HG02759 (cell line): ENCODE data around the gene POU4F1.
A peak's percentile ranks its signal among the peaks of the same experiment; 100 is the strongest.

Experiments
- ATAC-seq: cut with Tn5 transposase; IDR thresholded peaks from one replicate; pipeline ENCODE4 v1.9.1; 2021; ENCODE audit warnings: mild to moderate bottlenecking, moderate library complexity; ENCODE audit not compliant: unreplicated experiment

Gene POU4F1

DNA sequence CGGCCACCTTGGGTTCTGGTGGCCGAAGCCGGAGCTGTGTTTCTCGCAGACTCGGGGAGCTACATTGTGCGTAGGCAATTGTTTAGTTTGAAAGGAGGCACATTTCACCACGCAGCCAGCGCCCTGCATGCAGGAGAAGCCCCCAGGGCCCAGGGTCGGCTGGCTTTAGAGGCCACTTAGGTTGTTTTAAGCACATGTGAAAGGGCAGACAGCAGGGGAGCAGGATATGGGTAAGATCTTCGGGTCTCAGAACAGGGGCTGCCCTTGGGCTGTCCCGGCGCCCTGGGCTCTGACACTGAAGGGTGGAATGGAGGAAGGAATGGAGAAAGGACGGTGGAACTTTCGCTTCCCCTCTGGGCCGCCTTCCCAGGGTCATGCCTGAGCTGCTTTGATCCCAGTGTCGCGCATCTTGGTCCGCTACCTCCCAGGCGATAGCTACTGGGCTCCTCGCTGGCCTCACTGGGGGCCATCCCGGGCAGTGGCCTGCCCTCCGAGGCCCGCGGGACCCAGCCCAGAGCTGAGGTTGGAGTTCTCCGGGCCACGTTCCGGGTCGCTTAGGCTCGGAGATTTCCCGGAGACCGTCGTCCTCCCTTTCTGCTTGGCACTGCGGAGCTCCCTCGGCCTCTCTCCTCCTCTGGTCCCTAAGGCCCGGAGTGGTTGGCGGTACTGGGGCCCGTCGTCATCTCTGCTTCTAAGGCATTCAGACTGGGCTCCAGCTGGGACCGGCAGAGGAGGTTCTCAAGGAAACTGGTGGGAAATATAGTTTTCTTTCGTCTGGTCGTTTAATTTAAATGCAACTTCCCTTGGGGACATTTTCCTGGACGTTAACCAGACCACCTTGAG is 4.3 kb upstream of the POU4F1 start:
- ATAC-seq: no peak

DNA sequence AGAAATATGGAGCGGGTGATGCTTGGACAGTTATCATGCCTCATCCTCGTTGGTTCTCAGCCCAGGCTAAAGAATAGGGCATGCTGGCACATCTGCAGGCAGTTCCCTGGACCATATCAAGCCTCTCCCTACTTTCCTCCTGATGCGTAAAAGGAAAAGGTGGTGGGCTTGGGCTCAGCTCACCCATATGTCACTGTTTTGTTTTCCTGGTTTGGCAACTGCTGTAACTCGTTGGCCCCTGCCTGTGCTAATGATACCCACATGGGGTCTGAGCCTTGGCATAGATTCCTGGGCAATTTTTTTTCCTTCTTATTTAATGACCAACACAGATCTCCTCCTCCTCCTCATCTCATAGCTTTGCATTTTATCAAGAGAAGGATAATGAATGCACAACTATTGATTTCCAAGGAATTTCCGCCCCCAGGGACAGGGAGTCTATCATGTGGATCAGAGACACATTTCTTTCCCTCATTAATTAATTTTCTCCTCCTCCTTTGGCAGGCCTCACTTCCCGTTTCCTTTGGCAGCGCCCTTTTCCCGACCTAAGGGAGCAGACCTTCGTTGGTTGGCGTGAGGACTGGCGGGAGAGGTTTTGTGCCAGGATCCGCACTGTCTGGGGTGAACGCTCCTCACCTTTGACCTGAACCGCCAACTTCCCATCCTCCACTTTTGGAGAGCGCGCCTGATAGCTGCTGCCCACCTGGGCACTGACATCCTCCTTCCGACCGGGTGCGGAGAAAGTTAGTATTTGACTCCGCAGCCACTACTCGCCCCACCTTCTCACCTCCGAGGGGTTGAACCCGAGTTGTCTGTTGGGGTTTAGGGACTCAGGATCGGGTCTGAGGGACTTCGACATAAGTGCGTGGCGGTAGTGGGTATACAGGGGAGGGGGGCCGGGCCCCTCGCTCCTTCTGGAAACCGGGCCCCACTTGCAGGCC is 3.4 kb upstream of the POU4F1 start:
- ATAC-seq: no peak

DNA sequence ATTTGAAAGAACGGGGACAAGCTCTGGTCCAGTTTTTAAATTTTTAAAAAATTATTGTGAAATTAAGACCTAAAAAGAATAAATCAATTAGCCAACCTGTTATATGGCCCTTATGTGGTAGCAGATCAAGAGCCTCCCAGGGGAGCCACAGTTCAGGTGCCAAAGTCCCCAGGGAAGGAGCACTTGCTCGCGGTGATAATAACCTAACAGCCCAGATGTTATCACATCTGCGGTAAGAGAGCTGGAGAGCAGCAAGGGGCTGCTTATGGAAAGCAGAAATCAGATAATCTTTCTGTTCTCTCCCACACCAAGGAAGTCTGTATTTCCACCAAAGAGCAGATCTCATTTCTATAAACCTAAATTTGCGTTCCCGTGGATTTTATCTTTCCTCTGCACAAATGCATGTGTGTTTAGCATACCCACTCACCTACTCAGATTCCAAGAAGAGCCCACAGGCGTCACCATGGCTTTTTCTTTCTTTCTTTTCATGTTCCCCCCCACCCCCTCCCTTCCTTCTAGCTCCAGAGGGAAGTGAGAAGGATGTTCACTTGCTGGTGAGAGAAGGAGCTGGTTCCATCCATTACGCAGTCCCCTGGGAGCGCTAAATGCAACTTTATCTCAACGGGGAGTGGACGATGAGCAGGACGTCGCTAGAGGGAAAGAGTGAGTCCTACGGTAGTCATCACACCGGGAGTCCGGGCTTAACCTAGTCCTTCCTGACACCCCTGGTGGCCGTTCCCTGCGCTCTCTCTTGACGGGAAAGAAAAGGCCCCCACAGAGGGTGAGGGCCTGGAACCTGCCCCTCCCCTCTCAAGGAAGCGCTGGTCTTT is 1.6 kb upstream of the POU4F1 start:
- no peak for ATAC-seq

DNA sequence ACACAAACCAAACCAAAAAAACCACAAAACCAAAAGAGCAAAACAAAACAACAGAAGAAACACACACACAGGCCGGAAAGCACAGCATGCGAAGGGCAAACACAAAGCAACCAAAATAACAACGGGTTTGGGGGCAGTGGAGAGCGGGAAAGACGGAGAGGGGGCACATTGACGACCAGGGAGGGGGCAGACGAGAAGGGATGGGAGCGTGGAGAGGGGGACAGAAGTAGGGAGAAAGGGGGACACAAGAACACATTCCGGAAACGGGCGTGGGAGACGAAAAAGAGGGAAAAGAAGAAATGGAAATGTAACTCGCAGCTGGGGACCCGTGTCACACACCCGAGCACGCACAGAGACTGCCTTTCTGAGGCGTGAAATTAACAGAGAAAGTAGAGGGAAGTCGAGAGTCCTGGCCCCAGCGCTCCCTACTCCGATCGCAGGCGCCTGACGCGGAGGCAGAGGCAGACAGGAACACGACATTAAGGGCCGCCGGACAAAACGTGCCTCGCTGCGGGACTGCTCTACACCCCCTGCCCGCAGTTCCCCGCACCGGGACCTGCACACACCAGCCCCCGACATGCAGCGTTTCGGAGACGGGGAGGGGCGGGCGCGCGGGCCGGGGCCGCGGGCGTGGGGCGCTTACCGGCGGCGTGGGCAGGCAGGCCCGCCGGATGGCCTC is 652 bp downstream of the POU4F1 start:
- ATAC-seq: peak; percentile 22

DNA sequence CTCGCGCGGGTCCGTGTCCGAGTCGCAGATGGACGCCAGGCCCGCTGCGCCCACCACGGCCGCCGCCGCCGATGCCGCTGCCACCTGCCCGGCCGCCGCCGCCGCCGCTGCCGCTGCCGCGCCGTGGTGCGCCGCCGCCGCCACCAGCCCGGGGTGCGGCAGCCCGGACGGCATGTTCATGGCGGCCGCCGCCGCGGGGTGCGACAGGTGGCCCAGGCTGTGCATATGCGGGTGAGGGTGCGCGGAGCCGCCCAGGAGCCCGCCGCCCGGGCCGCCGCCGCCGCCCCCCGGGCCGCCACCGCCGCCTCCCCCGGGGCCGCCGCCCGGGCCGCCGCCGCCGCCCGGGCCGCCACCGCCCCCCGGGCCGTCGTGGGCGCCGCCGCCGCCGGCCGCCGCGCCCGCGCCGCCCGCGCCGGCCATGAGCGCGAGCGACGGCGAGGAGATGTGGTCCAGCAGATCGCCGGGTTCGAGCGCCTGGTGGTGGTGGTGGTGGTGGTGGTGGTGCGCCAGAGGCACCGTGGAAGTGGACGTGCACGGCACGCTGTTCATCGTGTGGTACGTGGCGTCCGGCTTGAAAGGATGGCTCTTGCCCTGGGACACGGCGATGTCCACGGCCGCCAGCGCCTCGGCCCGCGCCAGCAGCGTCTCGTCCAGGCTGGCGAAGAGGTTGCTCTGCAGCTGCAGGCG is 1.3 kb downstream of the POU4F1 start:
- no peak for ATAC-seq

DNA sequence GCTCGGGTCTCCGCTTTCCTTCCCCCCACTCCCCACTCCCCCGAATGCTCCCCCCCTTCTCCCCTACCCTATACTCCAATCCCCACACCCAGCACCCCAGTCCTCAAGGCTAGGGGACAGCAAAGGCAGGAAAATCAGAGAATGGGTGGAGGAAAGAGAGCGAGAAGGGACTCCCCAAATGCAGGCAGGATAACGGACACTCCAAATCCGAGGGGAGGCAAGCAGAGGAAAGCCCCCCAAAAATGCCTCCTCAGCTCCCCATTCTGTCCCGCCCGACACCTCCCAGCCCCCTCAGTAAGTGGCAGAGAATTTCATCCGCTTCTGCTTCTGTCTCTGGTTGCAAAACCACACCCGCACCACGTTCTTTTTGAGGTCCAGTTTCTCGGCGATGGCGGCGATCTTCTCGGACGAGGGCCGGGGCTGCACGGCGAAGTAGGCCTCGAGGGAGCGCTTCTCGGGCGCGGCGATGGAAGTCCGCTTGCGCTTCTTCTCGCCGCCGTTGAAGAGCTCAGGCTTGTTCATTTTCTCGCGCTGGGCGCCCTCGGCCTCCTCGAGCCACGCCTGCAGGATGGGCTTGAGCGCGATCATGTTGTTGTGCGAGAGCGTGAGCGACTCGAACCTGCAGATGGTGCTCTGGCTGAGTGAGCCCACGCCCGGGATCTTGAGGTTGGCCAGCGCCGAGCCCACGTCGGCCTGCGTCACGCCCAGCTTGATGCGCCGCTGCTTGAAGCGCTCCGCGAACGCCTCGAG is 2.1 kb downstream of the POU4F1 start:
- ATAC-seq: no peak

DNA sequence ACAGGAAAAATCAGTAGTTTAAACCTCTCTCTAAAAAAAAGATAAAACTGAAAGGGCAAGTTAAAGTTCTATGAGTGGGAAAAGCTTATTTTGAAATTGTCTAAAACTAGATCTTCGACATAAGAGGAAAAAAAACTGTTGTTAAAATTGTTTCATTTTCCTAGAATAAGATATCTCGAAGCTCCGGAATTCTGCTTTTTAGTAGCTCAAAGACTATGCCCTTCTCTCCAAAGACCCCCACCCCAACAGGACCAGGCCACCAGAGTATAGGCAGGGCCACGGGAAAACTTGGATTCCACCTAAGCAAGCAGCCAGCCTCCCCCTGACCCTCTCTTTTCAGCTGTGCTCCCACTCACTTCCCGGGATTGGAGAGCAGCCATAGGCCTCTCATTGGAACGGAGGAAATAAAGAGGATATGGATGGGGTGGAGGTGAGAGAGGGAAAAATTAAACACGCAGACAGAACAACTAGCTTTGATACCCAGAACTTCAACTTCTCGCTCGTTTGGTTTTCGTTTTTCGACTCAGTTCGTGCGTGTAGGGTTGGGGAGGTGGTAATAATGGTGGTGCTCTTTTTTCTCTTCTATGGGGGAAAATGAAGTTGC is 3.0 kb downstream of the POU4F1 start:
- ATAC-seq: no peak

DNA sequence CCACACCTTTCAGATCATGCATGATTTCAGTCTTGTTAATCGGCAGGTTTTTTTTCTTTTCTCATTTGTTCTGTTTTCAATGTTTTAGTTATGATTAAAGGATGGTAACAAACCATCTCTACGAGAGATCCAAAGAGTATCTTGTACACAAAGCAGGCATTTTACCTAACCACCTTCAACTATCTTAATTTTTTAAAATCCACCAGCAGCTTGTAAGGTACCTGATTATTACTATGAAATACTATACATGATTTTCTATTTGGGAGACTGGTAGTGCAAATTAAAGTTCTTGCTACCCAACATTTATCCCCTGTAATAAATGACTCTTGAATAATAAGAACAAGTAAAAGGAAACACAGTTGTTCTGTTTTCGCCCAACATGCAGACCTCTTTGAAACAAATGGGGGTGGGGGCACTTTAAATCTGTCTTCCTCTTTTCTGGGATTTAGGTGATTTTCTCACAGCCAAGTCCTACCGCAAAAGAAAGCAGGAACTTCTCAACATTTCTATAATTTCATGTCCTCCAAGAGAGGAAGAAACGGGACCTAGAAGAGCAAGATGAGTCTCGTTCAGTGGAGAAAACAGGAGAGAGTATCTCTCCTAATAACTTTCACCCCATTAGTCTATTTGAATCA is 3.6 kb downstream of the POU4F1 start:
- no peak for ATAC-seq

DNA sequence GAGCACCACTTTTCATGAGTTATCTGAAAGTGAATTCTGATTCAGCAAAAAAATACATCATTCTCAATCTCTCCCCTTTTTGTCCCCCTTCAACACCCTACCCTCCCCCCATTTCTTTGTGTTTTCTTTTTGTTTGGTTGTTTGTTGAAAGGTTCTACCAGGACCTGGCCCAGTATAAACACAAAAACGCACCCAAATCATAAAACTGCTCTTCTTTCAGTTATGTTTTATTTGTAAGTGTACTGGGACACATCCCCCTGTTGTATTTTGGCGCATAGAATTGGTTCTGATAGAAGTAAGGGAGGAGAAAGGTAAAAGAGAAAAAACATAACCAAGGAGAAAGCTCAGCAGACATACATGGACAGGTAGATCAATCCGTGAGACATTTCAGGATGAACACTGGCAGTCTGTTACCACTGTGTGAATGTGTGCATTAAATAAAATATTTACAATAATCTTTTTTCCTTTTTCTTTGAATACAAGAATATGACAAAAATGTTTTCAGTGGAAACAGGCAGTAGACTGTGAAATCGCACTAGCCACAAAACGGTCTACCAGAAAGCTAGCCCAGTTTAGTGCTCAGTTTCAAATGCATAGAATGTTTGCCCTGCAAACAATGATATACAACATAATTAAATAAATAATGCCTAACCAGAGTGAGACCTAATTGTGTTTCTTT is 4.2 kb downstream of the POU4F1 start:
- no peak for ATAC-seq

DNA sequence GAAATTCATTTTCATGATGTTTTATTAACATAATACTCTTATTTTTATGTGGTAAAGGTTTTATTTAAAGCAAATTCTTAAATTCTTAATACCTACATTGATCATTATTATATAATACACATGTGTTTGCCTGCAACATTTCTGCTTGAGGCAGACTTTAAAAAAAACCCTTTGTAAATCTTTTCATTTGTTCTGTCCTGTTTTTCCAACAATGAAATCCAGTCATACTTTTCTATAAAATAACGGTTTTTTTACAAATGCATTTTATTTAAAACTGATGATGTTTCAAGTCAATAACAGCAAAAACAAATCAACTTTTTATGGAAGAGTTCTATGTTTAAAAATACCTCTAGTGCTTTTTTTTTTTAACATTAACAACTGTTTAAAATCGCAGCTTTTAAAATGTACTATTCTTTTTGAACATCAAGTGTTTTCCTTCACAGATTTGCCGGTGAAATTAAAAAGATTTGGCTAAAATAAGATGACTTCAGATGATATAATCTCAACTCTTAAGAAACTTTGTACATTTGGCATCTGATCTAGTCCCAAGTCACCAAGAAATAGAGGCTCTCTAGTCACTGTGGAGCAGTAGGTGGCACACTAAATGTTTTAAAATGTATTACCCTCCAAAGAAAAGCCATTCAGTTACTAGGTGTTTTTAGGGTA is 5.1 kb downstream of the POU4F1 start:
- ATAC-seq: no peak

DNA sequence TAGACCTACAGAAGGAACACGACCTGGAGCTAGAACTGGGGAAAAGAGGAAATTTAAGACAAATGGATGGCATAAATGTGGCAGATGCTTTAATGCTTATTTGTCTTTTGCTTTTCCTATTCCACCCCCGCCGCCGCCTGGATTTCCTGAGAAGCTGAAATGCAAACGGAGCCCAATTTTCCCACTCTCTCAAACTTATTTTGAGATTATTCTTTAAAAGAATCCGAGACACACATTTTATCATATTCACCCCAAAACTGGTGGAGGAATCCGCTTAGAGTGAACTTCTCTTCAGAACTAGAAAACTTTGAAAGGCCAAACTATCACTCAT is 5.8 kb downstream of the POU4F1 start:
- ATAC-seq: no peak

DNA sequence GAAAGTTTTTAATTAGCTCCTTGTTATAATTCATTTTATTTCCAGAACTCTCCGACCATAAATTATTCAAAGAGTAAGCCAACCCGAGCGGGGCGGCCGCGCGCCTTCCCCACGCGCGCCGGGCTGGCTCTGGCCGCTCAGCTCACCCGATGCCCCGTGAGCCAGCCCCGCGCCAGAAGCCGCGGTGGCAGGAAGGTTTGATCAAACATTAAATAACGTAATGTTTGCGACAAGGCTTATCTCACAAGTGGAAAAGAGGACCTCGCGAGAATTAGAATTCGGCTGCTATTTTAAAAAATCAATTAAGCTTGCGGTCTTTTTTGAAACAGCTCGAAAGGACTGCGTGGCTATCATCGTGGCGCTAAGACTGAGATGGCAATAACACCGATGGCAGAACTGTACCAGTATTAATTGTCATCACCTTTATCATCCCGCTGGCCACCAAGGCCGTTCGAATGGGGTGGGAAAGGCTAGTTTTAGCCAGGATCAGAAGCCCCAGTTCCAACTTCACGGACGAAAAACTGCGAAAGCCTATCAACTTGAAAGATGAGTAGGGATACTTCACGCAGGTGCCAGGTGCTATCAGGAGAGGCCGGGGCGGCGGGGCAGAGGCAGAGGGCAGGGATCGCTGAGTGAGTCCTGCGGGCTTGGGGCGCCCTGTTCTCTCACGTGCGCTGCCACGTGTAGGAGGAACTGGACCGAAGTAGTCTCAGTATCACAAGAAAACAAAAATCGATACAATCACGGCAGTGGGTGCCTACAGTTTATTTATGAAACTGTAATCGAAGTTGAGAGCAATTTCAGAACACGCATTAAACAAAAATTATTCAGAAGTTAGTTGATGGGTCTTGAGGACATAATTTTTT is 6.4 kb downstream of the POU4F1 start:
- ATAC-seq: no peak

DNA sequence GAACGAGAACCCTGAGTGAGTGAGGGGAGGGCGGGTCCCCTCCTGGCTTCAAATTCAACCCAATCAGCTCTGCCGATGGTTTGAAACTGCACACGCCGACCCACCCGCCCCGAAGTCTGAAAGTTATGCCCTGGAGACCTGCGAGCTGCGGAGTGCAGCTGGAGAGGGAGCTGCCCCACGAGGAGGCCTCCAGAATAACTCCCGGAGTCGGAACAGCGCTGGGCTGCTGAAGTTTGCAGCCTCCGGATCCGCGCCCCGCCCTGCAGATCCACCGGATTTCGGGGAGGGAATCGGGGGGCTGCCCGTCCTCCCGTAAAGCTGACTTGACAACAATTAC is 7.0 kb downstream of the POU4F1 start:
- ATAC-seq: peak; percentile 9

DNA sequence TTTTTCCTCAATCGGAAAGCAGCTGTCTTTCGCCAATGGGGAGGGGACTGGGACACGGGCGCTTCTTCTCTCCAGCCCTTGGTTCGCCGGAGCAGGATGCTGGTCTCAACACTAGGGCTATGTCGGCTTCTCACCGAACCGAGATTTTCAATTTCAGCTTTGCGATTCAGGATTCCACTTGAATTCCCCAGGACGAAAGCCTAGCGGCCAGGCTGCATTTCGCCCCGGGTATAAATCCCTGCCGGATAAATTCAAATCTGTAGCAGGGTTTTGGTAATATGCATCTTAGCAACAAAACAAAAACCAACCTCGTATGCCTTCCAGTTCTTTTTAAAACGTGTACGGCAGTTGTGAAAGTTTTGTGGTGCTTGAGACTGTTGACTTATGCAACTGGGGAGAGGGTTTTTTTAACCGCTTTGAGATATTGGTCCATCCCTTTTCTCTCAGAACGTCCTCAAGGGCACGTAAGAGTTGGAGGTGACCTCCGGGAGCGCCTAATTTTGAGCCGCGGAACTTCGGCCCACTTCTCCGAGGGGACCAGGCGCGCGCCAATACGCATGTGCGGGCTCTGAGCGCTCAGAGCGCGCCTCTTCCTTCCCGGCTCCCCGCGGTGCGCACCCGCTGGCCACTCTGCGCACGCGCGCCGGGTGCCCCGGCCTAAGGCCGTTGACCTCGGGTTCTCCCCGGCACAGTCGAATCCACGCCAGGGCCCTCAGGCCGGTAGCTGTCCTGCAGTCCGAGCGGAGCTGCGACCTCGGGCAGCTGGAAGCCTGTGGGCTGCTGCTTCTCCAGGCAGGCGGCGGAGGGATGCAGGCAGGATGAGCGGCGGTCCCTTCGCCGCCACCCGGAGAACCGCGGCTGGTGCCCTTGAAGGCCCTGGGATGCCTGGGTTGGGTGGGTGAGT is 7.6 kb downstream of the POU4F1 start:
- ATAC-seq: peak; percentile 90

DNA sequence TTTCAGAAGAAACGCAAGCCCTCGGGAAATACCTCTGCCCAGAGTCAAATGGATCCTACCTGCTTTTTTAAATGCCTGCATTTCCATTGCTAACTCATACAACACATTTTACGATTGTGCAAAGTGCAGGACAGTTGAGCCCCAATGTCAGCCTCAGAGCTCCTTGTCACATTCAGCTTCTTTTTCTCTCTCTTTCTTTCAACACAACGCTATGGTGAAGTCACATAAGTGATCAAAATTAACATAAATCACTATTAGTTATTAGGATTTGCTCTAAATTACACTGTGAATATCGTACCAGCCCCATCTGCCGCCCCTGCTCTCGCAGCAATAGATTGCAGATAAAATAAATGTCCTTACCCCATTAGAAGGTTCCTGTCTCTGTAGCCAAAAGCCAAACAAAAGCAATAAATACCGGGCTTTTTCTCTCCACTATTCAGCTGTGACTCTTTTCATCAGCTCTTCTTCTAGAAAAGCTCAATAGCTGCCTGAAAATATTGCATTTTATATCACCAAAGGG is 8.8 kb downstream of the POU4F1 start:
- no peak for ATAC-seq
